GM18517 (cell line): Measurements from ENCODE around the gene MCEMP1.
"Not testable (repeated sequence)": the region's sequence is repeated elsewhere in the genome, so short reads cannot be mapped to it uniquely, and the experiment has no call there.

Experiments used
- ATAC-seq: cut with Tn5 transposase; IDR thresholded peaks from one replicate; pipeline ENCODE4 v1.9.1; 2021; ENCODE audit warnings: mild to moderate bottlenecking, moderate library complexity; ENCODE audit not compliant: unreplicated experiment

Gene MCEMP1

DNA sequence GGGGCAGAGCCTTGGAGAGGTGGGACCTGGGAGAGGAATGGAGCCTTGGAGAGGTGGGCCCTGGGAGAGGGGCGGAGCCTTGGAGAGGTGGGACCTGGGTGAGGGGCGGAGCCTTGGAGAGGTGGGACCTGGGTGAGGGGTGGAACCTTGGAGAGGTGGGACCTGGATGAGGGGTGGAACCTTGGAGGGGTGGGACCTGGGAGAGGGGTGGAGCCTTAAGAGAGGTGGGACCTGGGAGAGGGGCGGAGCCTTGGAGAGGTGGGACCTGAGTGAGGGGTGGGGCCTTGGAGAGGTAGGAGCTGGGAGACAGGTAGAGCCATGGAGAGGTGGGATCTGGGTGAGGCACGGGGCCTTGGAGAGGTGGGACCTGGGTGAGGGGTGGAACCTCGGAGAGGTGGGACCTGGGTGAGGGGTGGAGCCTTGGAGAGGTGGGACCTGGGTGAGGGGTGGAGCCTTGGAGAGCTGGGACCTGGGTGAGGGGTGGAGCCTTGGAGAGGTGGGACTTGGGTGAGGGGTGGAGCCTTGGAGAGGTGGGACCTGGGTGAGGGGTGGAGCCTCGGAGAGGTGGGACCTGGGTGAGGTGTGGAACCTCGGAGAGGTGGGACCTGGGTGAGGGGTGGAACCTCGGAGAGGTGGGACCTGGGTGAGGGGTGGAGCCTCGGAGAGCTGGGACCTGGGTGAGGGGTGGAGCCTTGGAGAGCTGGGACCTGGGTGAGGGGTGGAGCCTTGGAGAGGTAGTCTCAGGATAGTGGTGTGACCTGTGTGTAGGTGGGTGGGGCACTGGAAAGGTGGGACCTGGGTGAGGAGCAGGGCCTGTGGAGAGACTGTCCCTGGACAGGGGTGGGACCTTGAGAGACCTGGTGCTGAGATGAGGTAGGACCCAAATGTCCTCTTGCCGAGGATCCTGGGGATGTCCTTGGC is 33.0 kb upstream of the MCEMP1 start:
- ATAC-seq = not testable (repeated sequence)

GRCh38 chr19:7644550-7644877 is 32.4 kb upstream of the MCEMP1 start:
- ATAC-seq = no peak

GRCh38 chr19:7645163-7645562 is 31.7 kb upstream of the MCEMP1 start:
- no peak for ATAC-seq

DNA sequence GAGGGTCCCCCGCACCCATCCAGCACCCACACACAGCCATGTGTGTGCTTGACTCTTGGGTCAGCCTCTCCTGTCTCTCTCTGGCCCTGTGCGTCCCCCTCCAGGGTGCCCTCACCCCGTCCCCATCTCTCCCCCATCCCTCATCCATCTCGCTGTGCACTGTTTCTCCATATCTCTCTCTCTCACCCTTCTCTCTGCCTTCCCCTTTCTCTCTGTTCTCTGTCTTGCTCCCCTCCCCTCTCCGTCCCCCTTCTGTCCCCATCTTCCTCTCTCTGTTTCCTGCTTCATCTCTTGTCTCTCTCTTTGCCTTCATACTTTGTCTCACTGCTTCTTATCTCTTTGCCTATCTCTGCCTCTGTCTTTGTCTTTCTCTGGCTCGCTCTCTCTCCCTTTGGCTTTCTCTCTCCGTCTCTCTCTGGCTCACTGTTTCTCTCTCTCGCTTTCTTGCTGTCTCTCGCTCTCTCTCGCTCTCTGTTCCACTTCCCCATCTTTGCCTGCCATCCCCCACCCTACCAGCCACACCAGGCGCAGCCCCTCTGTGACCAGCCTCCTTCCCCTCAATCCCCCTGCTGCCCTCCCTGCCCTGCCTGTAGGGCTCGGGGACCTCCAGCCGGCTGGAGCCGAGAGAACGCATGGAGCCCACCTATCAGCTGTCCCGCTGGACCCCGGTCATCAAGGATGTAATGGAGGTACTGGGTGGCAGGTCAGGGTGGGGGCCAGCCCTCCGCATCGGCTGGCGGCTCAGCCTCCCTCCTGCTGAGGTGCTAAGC is 31.0 kb upstream of the MCEMP1 start:
- no peak for ATAC-seq

GRCh38 chr19:7646426-7646700 is 30.5 kb upstream of the MCEMP1 start:
- no peak for ATAC-seq

DNA sequence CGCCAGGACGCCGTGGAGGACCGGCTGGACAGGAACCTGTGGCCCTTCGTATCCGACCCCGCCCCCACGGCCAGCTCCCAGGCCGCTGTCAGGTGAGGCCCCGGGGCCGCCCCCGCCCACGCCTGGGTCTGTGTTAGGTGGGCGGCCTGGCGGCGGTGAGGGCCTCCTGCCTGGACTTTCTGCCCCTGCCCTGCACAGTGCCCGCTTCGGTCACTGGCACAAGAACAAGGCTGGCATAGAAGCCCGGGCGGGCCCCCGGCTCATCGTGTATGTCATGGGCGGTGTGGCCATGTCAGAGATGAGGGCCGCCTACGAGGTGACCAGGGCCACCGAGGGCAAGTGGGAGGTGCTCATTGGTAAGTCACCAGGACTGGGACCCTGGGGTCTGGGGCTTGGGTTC is 29.7 kb upstream of the MCEMP1 start:
- no peak for ATAC-seq

DNA sequence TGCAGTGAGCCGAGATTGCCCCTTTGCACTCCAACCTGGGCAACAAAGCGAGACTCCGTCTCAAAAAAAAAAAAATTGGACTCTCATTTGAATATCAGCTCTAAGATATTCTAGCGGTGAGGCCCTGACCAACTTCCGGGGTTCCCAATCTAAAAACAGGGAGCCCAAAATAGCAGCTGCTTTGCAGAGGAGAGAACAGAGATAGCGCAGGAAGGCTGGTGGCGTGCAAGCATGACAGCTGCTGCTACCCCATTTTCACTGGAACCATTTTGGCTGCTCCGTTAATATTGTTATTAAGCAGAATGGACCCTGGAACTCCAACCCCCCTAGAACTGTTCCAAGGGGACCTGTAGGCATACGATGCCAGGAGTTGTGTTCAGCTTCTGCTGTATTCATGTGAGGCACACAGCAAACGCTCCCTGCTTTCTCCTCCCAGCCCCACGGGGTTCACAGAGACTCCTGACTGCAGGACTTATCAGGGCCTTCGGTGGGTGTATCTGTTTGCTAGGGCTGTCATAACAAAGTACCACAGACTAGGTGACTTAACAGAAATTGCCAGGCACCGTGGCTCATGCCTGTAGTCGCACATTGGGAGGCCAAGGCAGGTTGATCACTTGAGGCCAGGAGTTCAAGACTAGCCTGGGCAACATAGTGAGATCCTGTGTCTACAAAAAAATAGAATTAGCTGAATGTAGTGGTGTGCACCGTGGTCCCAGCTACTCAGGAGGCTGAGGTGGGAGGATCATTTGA is 28.4 kb upstream of the MCEMP1 start:
- ATAC-seq = no peak

- ATAC-seq = no peak
Observed at GRCh38 chr19:7650148-7650547, 26.7 kb upstream of the MCEMP1 start.

DNA sequence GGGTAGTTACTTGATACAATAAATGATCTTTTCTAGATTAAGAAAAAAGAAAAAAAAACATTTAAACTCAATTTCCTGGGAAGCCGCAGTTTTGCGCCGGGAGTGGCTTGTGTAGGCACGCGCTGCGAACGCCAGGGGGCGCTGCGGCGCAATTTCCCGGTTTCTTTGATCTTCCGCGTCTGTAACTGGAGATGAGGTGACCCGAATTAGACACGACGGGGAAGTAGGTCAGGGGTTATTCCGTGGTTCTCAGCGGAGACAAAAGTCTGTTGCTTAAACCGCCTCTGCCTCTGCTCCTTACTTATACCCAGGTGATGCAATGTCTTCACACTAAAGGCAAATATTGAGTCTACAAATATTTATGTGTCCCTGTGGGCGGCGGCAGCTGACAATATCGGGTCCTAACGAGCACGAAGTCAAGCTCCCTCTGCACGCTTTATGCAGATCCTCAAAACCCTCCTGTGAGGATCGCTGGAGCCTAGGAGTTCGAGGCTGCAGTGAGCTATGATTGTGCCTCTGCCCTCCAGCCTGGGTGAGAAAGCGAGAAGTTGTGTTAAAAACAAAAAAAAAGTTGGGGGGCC is 24.7 kb upstream of the MCEMP1 start:
- no peak for ATAC-seq

GRCh38 chr19:7654401-7654800 is 22.5 kb upstream of the MCEMP1 start:
- ATAC-seq = no peak

- no peak for ATAC-seq
Observed at GRCh38 chr19:7655581-7655980, 21.3 kb upstream of the MCEMP1 start.

- ATAC-seq = no peak
Observed at GRCh38 chr19:7657131-7657751, 19.6 kb upstream of the MCEMP1 start.

- ATAC-seq = peak; percentile 71
Observed at GRCh38 chr19:7658219-7658686, 18.6 kb upstream of the MCEMP1 start.

GRCh38 chr19:7661744-7662538 is 14.9 kb upstream of the MCEMP1 start:
- no peak for ATAC-seq

GRCh38 chr19:7662657-7663056 is 14.2 kb upstream of the MCEMP1 start:
- no peak for ATAC-seq

DNA sequence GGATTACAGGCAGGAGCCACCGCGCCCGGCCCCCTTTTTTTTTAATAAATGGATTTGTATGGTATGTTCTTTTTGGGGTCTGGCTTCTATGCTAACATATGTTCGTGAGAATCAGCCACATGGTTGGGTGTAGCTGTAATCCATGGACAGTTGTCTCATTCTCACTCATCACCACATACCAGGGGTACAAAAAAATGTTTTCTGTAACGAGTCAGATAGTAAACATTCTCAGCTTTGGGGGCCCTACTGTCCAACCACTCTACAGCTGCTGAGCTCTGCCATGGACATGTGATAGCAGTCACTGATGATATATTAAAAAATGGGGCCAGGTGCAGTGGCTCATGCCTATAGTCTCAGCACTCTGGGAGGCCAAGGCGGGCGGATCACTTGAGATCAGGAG is 13.2 kb upstream of the MCEMP1 start:
- no peak for ATAC-seq

DNA sequence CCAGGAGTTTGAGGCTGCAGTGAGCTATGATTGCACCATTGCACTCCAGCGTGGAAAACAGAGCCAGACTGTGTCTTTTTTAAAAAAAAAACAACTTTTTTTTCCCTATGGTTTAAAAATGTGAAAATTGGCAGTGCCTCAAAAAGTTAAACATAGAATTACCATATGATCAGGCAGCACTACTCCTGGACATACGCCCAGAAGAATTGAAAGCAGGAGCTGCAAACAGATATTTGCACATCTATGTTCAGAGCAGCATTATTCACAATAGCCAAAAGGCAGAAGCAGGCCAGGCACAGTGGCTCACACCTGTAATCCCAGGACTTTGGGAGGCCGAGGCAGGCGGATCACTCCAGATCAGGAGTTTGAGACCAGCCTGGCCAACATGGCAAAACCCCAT is 11.8 kb upstream of the MCEMP1 start:
- no peak for ATAC-seq

DNA sequence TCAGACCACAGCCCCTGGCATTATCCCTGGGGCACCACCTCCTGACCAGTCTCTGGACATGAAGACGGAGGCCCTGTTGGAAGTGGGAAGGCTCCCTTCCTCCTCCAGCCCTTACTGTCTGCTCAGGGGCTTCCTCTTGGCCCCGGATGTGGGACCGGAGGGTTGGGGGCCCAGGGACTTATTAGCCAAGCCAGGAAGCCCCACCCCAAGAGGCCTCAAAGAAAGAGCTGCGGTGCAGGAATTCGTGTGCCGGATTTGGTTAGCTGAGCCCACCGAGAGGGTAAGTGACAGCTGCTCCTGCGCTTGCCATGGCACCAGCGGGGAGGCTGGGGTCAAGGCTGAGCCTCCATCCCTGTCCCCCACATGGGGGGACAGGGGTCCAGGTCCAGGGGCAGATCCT is 8.0 kb upstream of the MCEMP1 start, which contains the start of gene RETN:
TSS of gene RETN (plus strand) at position 208 of the 400 bp plus-strand sequence. CDS start 278 bp downstream, outside the sequence.
- no peak for ATAC-seq

GRCh38 chr19:7669641-7670040 is 7.2 kb upstream of the MCEMP1 start:
- ATAC-seq = no peak
